GM12878 (cell line): ENCODE data around the gene ASB9. TPM values are rescaled to one million over a fixed set of nuclear protein-coding genes. Genes with fewer than 3 reads are reported as not detected.

Source experiments
- ATAC-seq: fragments of 200-7000 bp; cut with Tn5 transposase; 3 replicates; pipeline ENCODE4 v1.9.1; 2020; ENCODE audit warnings: mild to moderate bottlenecking, moderate library complexity
- BruUV-seq: library from RNA; stranded (reverse); fragments of 400-500 nt; replicated peaks from 2 replicates; lab custom pipeline; 2021; lab: Mats Ljungman, UMichigan
- CTCF ChIA-PET: fragments of 300-600 bp; sonication (Branson Sonifier 250); formaldehyde crosslinking; extraction: SDS; loops from one replicate; lab custom pipeline; 2021; ENCODE audit warnings: inconsistent platforms; lab: Yijun Ruan, JAX
- POLR2A ChIA-PET: fragments of 350-600 bp; formaldehyde crosslinking; extraction: SDS; loops from one replicate; lab custom pipeline; 2021; ENCODE audit warnings: inconsistent platforms; lab: Charles Lee
- RAD21 ChIA-PET: fragments of 300-600 bp; sonication (Branson Sonifier 250); formaldehyde crosslinking; loops from one replicate; lab custom pipeline; 2023; ENCODE audit warnings: antibody characterized with exemption; ENCODE audit not compliant: unreplicated experiment; lab: Charles Lee
- SMC1A ChIA-PET: fragments of 300-600 bp; sonication (Branson Sonifier 250); formaldehyde crosslinking; loops from one replicate; lab custom pipeline; 2023; ENCODE audit not compliant: unreplicated experiment, uncharacterized antibody; lab: Charles Lee
- DNase-seq: peaks from one replicate; pipeline ENCODE4 v3.0.0-alpha.2; 2011; ENCODE audit warnings: low read depth, low spot score
- FAIRE-seq: peaks from 3 replicates; lab custom pipeline; 2011; peaks lifted over from hg19 to GRCh38; lab: Jason Lieb, UNC
- H2AFZ ChIP-seq: 2 replicates; pipeline ENCODE4 v1.6.0; 2011; ENCODE audit warnings: low read depth, low read length, control low read depth; ENCODE audit not compliant: control insufficient read depth
- H3K27ac ChIP-seq: 2 replicates; pipeline ENCODE4 v1.5.1; 2011; ENCODE audit warnings: control low read depth; ENCODE audit not compliant: control insufficient read depth, insufficient read depth
- H3K27me3 ChIP-seq, 2 experiments: replicated peaks in 1 of 2; 2 replicates each; pipeline versions ENCODE4 v1.6.0 to v1.6.1; 2011; ENCODE audit warnings: low read length in 1 of 2; ENCODE audit not compliant: control insufficient read depth in 2 of 2, insufficient read depth in 2 of 2
- H3K36me3 ChIP-seq, 2 experiments: 2 replicates each; pipeline ENCODE4 v1.5.1; 2011; ENCODE audit warnings: low read length in 1 of 2; ENCODE audit not compliant: control insufficient read depth in 2 of 2, insufficient read depth in 2 of 2
- H3K4me1 ChIP-seq: 2 replicates; pipeline ENCODE4 v1.6.1; 2011; ENCODE audit warnings: mild to moderate bottlenecking, low read length, moderate library complexity, mixed read lengths; ENCODE audit not compliant: control insufficient read depth, insufficient read depth
- H3K4me2 ChIP-seq: 2 replicates; pipeline ENCODE4 v1.6.0; 2011; ENCODE audit warnings: control low read depth; ENCODE audit not compliant: control insufficient read depth, insufficient read depth
- H3K4me3 ChIP-seq: fragments of 200-600 bp; sonication (generic); 2 replicates; pipeline ENCODE4 v1.5.1; 2016
- H3K79me2 ChIP-seq: 2 replicates; pipeline ENCODE4 v1.6.0; 2011; ENCODE audit warnings: low read length; ENCODE audit not compliant: control insufficient read depth, insufficient read depth
- H3K9ac ChIP-seq: 2 replicates; pipeline ENCODE4 v1.8.0; 2011; ENCODE audit warnings: low read length, control low read depth, mixed read lengths; ENCODE audit not compliant: control insufficient read depth, insufficient read depth
- H3K9me3 ChIP-seq: replicated peaks from 3 replicates; pipeline ENCODE4 v1.5.1; 2011; ENCODE audit warnings: mild to moderate bottlenecking, low read length; ENCODE audit not compliant: control insufficient read depth, insufficient read depth
- H4K20me1 ChIP-seq: 2 replicates; pipeline ENCODE4 v1.6.0; 2011; ENCODE audit not compliant: control insufficient read depth, insufficient read depth
- ATF7 ChIP-seq: fragments of 450-650 bp; IDR thresholded peaks from 2 replicates; pipeline ENCODE4 v1.6.1; 2016; ENCODE audit warnings: low read depth, mild to moderate bottlenecking
- HDAC2 ChIP-seq: fragments of 200-600 bp; sonication (generic); IDR thresholded peaks from 2 replicates; pipeline ENCODE4 v1.6.1; 2017
- MTA2 ChIP-seq: fragments of 450-650 bp; IDR thresholded peaks from 2 replicates; pipeline ENCODE4 v1.6.1; 2016; ENCODE audit warnings: low read depth, mild to moderate bottlenecking, moderate library complexity
- NR2F1 ChIP-seq: fragments of 450-650 bp; conservative IDR thresholded peaks from 2 replicates; pipeline ENCODE4 v1.6.1; 2017; ENCODE audit warnings: mild to moderate bottlenecking
- RB1 ChIP-seq: fragments of 450-650 bp; formaldehyde crosslinking; IDR thresholded peaks from 2 replicates; pipeline ENCODE4 v1.6.1; 2017; ENCODE audit warnings: mild to moderate bottlenecking, borderline replicate concordance
- SPI1 ChIP-seq: IDR thresholded peaks from 2 replicates; pipeline ENCODE4 v1.6.1; 2011; ENCODE audit warnings: low read depth, mild to moderate bottlenecking, low read length, moderate library complexity, borderline replicate concordance; ENCODE audit not compliant: insufficient read depth
- ZNF687 ChIP-seq: fragments of 450-650 bp; IDR thresholded peaks from 2 replicates; pipeline ENCODE4 v1.6.1; 2017; ENCODE audit warnings: mild to moderate bottlenecking, moderate library complexity
- ZSCAN29 ChIP-seq: fragments of 450-650 bp; IDR thresholded peaks from 2 replicates; pipeline ENCODE4 v1.6.1; 2017; ENCODE audit warnings: mild to moderate bottlenecking, moderate library complexity
- WGBS: methylation state at CpG from one replicate; pipeline ENCODE4 v1.1.6; 2016; ENCODE audit warnings: low lambda C conversion rate; ENCODE audit not compliant: insufficient replicate concordance, insufficient coverage; ENCODE audit errors: missing lambda C conversion rate; 5-methylcytosine and 5-hydroxymethylcytosine counted together
- in situ Hi-C: fragments of 300-500 bp; cut with MboI; formaldehyde crosslinking; loops from 9 replicates; pipeline ENCODE4 v1.14.3; 2018; ENCODE audit warnings: mixed read lengths
- intact Hi-C: fragments of 100-400 bp; cut with micrococcal nuclease; formaldehyde crosslinking; loops from one replicate; pipeline ENCODE4 v1.14.2; 2022; ENCODE audit not compliant: unreplicated experiment
- polyA plus RNA-seq, 11 experiments: library from polyadenylated mRNA; depleted of rRNA in 4 of 11; unstranded in 6 of 11; stranded (reverse) in 5 of 11; fragments of >200 nt; fragmentation: Nextera tagmentation in 4 of 11; fragmentation: Illumina TruSeq in 1 of 11; extraction: Ambion mirVana in 4 of 11; extraction: Trizol in 1 of 11; gene quantifications; 1 replicate in 1 of 11; 2 replicates in 10 of 11; pipeline versions ENCODE4 v1.2.1 to v1.2.3, GENCODE V29; 2011 to 2016; ENCODE audit warnings: inconsistent platforms in 2 of 11, missing spikeins in 2 of 11, low read depth in 1 of 11
- total RNA-seq, 4 experiments: library from RNA; depleted of rRNA in 3 of 4; stranded (reverse); fragments of >200 nt in 3 of 4; fragmentation: Illumina TruSeq in 1 of 4; extraction: Trizol in 1 of 4; gene quantifications; 2 replicates each; pipeline versions ENCODE4 v1.2.1 to v1.2.3, GENCODE V29; 2013 to 2021

ASB9 gene
- total and polyA plus RNA-seq, 10 of the 15 experiments (the other 5 are each of a cell fraction or from before 2014, with no cell fraction given): 0.31 to 3.5 (median 0.74) TPM

- Histone ChIP-seq H3K27me3 (no peaks in the 10 kb centered on the region), H4K20me1 (no peaks in the 10 kb centered on the region), H3K4me3 (no peak overlapping the region), H2AFZ (no peak overlapping the region), H3K9ac (no peak overlapping the region), H3K4me1 (no peaks in the 10 kb centered on the region), H3K79me2 (no peaks in the 10 kb centered on the region), H3K9me3 (no peaks in the 10 kb centered on the region), H3K36me3 (no peaks in the 10 kb centered on the region), H3K27ac (no peak overlapping the region), H3K4me2 (no peak overlapping the region)
- ChIA-PET RAD21 (interaction anchor here (0.8 to 2.6 kb wide), 11 partner anchors 9 to 83 kb away, joined by 3 to 20 read pairs (median 5); no protein-coding TSS in a partner anchor), CTCF (interaction anchor here (0.8 to 2.3 kb wide), 6 partner anchors 10 to 125 kb away, joined by 3 to 20 read pairs (median 4); no protein-coding TSS in a partner anchor), SMC1A (interaction anchor here (0.7 to 2.4 kb wide), 13 partner anchors 9 to 90 kb away, joined by 3 to 11 read pairs (median 7); no protein-coding TSS in a partner anchor), POLR2A (interaction anchor here (0.9 to 1.7 kb wide), 4 partner anchors 9 to 35 kb away, joined by 3 to 4 read pairs (median 3); no protein-coding TSS in a partner anchor)
- peak; percentile 78 for ATAC-seq
- 0% methylated on average over 3 of the region's 3 CpGs for WGBS
- BruUV-seq: no TSS peak
- DNase-seq: no peak
- in situ Hi-C loops: no loop called here
- peak; percentile 31; the same call in 1 of the 2 replicates for TF ChIP-seq MTA2
- no peak for TF ChIP-seq SPI1
- TF ChIP-seq ZNF687: 0 out of 2 replicates have a peak, but pooled peaks have one; percentile 24
- no peak for TF ChIP-seq RB1
- no peak for TF ChIP-seq ZSCAN29
- TF ChIP-seq HDAC2: no peak
- 0 out of 2 replicates have a peak, but pooled peaks have one; percentile 21 for TF ChIP-seq ATF7
- TF ChIP-seq NR2F1: 0 out of 2 replicates have a peak, but pooled peaks have one; percentile 43
- no peak for FAIRE-seq
- intact Hi-C loops: no loop called here
These were observed 36.4 kb downstream of the ASB9 start for GRCh38 chrX:15233416-15234015.
